H9 (cell line): ENCODE measurements around the gene UPF3A. TPM values are rescaled to one million over a fixed set of nuclear protein-coding genes. Genes with fewer than 3 reads are reported as not detected.

Experiments used
- DNase-seq: peaks from one replicate; pipeline ENCODE4 v3.0.0-alpha.2; 2017
- H2AFZ ChIP-seq: one replicate; pipeline ENCODE4 v1.6.1; 2013; ENCODE audit warnings: mild to moderate bottlenecking, low read length, control low read depth, moderate library complexity
- H2AK5ac ChIP-seq: 2 replicates; pipeline ENCODE4 v1.6.1; 2013; ENCODE audit warnings: low read length, control low read depth, mixed read lengths; ENCODE audit not compliant: insufficient read length
- H2BK120ac ChIP-seq: one replicate; pipeline ENCODE4 v1.6.1; 2013; ENCODE audit warnings: low read depth, mild to moderate bottlenecking, low read length, control low read depth, inconsistent platforms; ENCODE audit not compliant: poor library complexity, severe bottlenecking
- H2BK12ac ChIP-seq: 2 replicates; pipeline ENCODE4 v1.6.1; 2013; ENCODE audit warnings: low read length, control low read depth, mixed read lengths, low read depth; ENCODE audit not compliant: insufficient read length
- H2BK15ac ChIP-seq: 2 replicates; pipeline ENCODE4 v1.6.1; 2013; ENCODE audit warnings: low read depth, low read length, control low read depth
- H2BK20ac ChIP-seq: one replicate; pipeline ENCODE4 v1.6.1; 2013; ENCODE audit warnings: low read depth, mild to moderate bottlenecking, low read length, control low read depth, inconsistent platforms; ENCODE audit not compliant: poor library complexity, severe bottlenecking
- H2BK5ac ChIP-seq: 2 replicates; pipeline ENCODE4 v1.6.1; 2013; ENCODE audit warnings: low read length, control low read depth, mixed read lengths; ENCODE audit not compliant: insufficient read length
- H3K14ac ChIP-seq: 2 replicates; pipeline ENCODE4 v1.6.1; 2013; ENCODE audit warnings: low read length, control low read depth; ENCODE audit not compliant: insufficient read depth
- H3K18ac ChIP-seq: 2 replicates; pipeline ENCODE4 v1.6.1; 2013; ENCODE audit warnings: low read depth, mild to moderate bottlenecking, mixed read lengths, low read length, control low read depth; ENCODE audit not compliant: insufficient read length
- H3K23ac ChIP-seq: 2 replicates; pipeline ENCODE4 v1.6.1; 2013; ENCODE audit warnings: low read length, control low read depth, mixed read lengths, low read depth; ENCODE audit not compliant: insufficient read length
- H3K23me2 ChIP-seq: 2 replicates; pipeline ENCODE4 v1.6.1; 2013; ENCODE audit warnings: low read depth, mild to moderate bottlenecking, mixed read lengths, low read length, control low read depth; ENCODE audit not compliant: insufficient read length, poor library complexity, severe bottlenecking
- H3K27ac ChIP-seq: 2 replicates; pipeline ENCODE4 v1.5.1; 2013; ENCODE audit warnings: low read length, control low read depth, mixed read lengths, low read depth; ENCODE audit not compliant: insufficient read length
- H3K27me3 ChIP-seq: 2 replicates; pipeline ENCODE4 v1.6.1; 2013; ENCODE audit warnings: low read length, control low read depth, inconsistent platforms; ENCODE audit not compliant: insufficient read depth
- H3K4ac ChIP-seq: 2 replicates; pipeline ENCODE4 v1.6.1; 2013; ENCODE audit warnings: low read depth, mild to moderate bottlenecking, control low read depth, inconsistent platforms, low read length, moderate library complexity
- H3K4me1 ChIP-seq: 2 replicates; pipeline ENCODE4 v1.6.1; 2013; ENCODE audit warnings: low read length, control low read depth, inconsistent platforms; ENCODE audit not compliant: insufficient read depth
- H3K4me2 ChIP-seq: 2 replicates; pipeline ENCODE4 v1.6.1; 2013; ENCODE audit warnings: low read length, control low read depth, mixed read lengths; ENCODE audit not compliant: insufficient read length, insufficient read depth
- H3K56ac ChIP-seq: 2 replicates; pipeline ENCODE4 v1.6.1; 2013; ENCODE audit warnings: low read depth, mild to moderate bottlenecking, mixed read lengths, low read length, control low read depth; ENCODE audit not compliant: insufficient read length
- H3K79me1 ChIP-seq: 2 replicates; pipeline ENCODE4 v1.6.1; 2013; ENCODE audit warnings: low read depth, mild to moderate bottlenecking, moderate library complexity, low read length, control low read depth, inconsistent platforms; ENCODE audit not compliant: insufficient read depth, poor library complexity, severe bottlenecking
- H3K79me2 ChIP-seq: 2 replicates; pipeline ENCODE4 v1.6.1; 2013; ENCODE audit warnings: low read length, control low read depth, inconsistent platforms; ENCODE audit not compliant: insufficient read depth
- H3K9ac ChIP-seq: 2 replicates; pipeline ENCODE4 v1.6.1; 2013; ENCODE audit warnings: low read length, control low read depth, mixed read lengths; ENCODE audit not compliant: insufficient read length; ENCODE audit errors: extremely low read depth
- H3K9me3 ChIP-seq: one replicate; pipeline ENCODE4 v1.6.1; 2013; ENCODE audit warnings: low read depth, low read length, inconsistent platforms; ENCODE audit not compliant: control insufficient read depth
- H3T11ph ChIP-seq: one replicate; pipeline ENCODE4 v1.6.1; 2013; ENCODE audit warnings: mild to moderate bottlenecking, low read length, control low read depth, inconsistent platforms
- H4K20me1 ChIP-seq: one replicate; pipeline ENCODE4 v1.6.1; 2013; ENCODE audit not compliant: control insufficient read depth, insufficient read length, insufficient read depth
- H4K5ac ChIP-seq: 2 replicates; pipeline ENCODE4 v1.6.1; 2013; ENCODE audit warnings: low read depth, mild to moderate bottlenecking, mixed read lengths, low read length, control low read depth; ENCODE audit not compliant: insufficient read length
- H4K8ac ChIP-seq: replicated peaks from 2 replicates; pipeline ENCODE4 v1.6.1; 2013; ENCODE audit warnings: low read length, control low read depth, mixed read lengths, low read depth; ENCODE audit not compliant: insufficient read length
- H4K91ac ChIP-seq: 2 replicates; pipeline ENCODE4 v1.6.1; 2013; ENCODE audit warnings: low read depth, mild to moderate bottlenecking, moderate library complexity, mixed read lengths, low read length, control low read depth; ENCODE audit not compliant: insufficient read length
- H3K27ac Mint-ChIP-seq, 3 experiments: 2 replicates in 2 of 3; 3 replicates in 1 of 3; pipeline ENCODE4 v1.8.0; 2020 to 2021; ENCODE audit warnings: mixed read lengths in 3 of 3, mild to moderate bottlenecking in 1 of 3, moderate library complexity in 1 of 3
- H3K27me3 Mint-ChIP-seq: 2 replicates; pipeline ENCODE4 v1.8.0; 2021; ENCODE audit warnings: low read depth, mild to moderate bottlenecking, moderate library complexity, mixed read lengths
- H3K36me3 Mint-ChIP-seq, 3 experiments: 2 replicates in 2 of 3; 3 replicates in 1 of 3; pipeline ENCODE4 v1.8.0; 2020 to 2021; ENCODE audit warnings: low read depth in 3 of 3, mixed read lengths in 3 of 3; ENCODE audit not compliant: insufficient read depth in 1 of 3
- H3K4me1 Mint-ChIP-seq, 2 experiments: 2 replicates each; pipeline ENCODE4 v1.8.0; 2020; ENCODE audit warnings: mixed read lengths in 2 of 2
- H3K4me3 Mint-ChIP-seq, 2 experiments: 2 replicates in 1 of 2; 3 replicates in 1 of 2; pipeline ENCODE4 v1.8.0; 2020 to 2021; ENCODE audit warnings: mild to moderate bottlenecking in 2 of 2, mixed read lengths in 2 of 2, moderate library complexity in 1 of 2
- H3K9me3 Mint-ChIP-seq, 2 experiments: 2 replicates in 1 of 2; 3 replicates in 1 of 2; pipeline ENCODE4 v1.8.0; 2020; ENCODE audit warnings: mild to moderate bottlenecking in 2 of 2, mixed read lengths in 2 of 2, moderate library complexity in 1 of 2
- WGBS: extraction: QIAGEN DNeasy Blood & Tissue Kit; methylation state at CpG from one replicate; pipeline ENCODE4 v1.1.7; 2013; ENCODE audit warnings: missing lambda C conversion rate, low lambda C conversion rate, mixed read lengths; ENCODE audit not compliant: insufficient read length; ENCODE audit errors: extremely low coverage; 5-methylcytosine and 5-hydroxymethylcytosine counted together
- total RNA-seq: library from RNA; stranded (reverse); gene quantifications from 2 replicates; pipeline ENCODE4 v1.2.1, GENCODE V29; 2021
- TF ChIP-seq, protein P1 (sequence below): fragments of 200-600 bp; sonication (generic); conservative IDR thresholded peaks from 3 replicates; pipeline ENCODE4 v1.8.0; 2021; ENCODE audit warnings: antibody characterized with exemption, mild to moderate bottlenecking

Gene UPF3A
- total RNA-seq, 1 experiment from 2014 or later: 81.8 TPM

DNA sequence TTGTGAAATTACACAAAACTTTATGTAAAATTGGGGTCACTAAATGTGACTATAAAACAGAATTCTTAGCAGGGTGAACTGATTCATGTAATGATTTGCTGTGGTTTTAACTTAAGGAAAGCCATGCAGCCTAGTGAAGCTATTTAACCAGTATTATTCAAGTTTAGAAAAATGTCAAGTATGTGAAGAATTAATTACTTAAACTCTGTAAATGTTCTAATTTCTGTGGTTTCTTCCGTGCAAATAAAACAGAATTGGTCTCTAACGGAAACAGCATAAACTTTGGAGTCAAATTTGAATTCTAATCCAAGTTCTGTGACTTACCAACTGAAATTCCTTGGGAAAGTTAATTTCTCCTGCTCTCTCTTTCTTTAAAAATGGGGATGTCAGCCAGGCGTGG lies 33.4 kb upstream of the UPF3A start:
- no peak overlapping the region for H2BK5ac ChIP-seq
- no peaks in the 10 kb centered on the region for H4K20me1 ChIP-seq
- H3K4ac ChIP-seq: no peak overlapping the region
- H2BK20ac ChIP-seq: no peak overlapping the region
- no peak overlapping the region for H4K8ac ChIP-seq
- H3K18ac ChIP-seq: no peak overlapping the region
- Mint-ChIP-seq H3K27ac (no peak overlapping the region), H3K36me3 (peaks cover 60 to 94% (median 82%) of the 10 kb centered on the region in 3 experiments), H3K4me1 (peaks cover 3 to 4% of the 10 kb centered on the region in 2 experiments), H3K27me3 (no peaks in the 10 kb centered on the region), H3K9me3 (no peaks in the 10 kb centered on the region; a peak in 1 of 5 replicates), H3K4me3 (no peak overlapping the region)
- no peak overlapping the region for H3K56ac ChIP-seq
- no peak overlapping the region for H4K91ac ChIP-seq
- H3T11ph ChIP-seq: no peak overlapping the region
- TF ChIP-seq, protein P1, sequence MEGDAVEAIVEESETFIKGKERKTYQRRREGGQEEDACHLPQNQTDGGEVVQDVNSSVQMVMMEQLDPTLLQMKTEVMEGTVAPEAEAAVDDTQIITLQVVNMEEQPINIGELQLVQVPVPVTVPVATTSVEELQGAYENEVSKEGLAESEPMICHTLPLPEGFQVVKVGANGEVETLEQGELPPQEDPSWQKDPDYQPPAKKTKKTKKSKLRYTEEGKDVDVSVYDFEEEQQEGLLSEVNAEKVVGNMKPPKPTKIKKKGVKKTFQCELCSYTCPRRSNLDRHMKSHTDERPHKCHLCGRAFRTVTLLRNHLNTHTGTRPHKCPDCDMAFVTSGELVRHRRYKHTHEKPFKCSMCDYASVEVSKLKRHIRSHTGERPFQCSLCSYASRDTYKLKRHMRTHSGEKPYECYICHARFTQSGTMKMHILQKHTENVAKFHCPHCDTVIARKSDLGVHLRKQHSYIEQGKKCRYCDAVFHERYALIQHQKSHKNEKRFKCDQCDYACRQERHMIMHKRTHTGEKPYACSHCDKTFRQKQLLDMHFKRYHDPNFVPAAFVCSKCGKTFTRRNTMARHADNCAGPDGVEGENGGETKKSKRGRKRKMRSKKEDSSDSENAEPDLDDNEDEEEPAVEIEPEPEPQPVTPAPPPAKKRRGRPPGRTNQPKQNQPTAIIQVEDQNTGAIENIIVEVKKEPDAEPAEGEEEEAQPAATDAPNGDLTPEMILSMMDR: no peak
- no peaks in the 10 kb centered on the region for H3K9me3 ChIP-seq
- no peak overlapping the region for H3K23ac ChIP-seq
- H3K14ac ChIP-seq: no peak overlapping the region
- H2BK15ac ChIP-seq: no peak overlapping the region
- H2BK12ac ChIP-seq: no peak overlapping the region
- no peak overlapping the region for H3K4me2 ChIP-seq
- no peak overlapping the region for H2BK120ac ChIP-seq
- H3K23me2 ChIP-seq: no peaks in the 10 kb centered on the region
- H4K5ac ChIP-seq: no peak overlapping the region
- no peaks in the 10 kb centered on the region for H3K4me1 ChIP-seq
- H3K27me3 ChIP-seq: no peaks in the 10 kb centered on the region
- H3K79me1 ChIP-seq: no peaks in the 10 kb centered on the region
- H3K79me2 ChIP-seq: no peaks in the 10 kb centered on the region
- DNase-seq: no peak
- H3K27ac ChIP-seq: no peak overlapping the region
- no peak overlapping the region for H2AFZ ChIP-seq
- no peak overlapping the region for H3K9ac ChIP-seq
- WGBS: no CpG with 5 or more reads among the region's 3 CpGs
- no peak overlapping the region for H2AK5ac ChIP-seq
